PFSK-1 (cell line): ENCODE data around the gene SLC16A8.

Experiments
- POLR2AphosphoS5 ChIP-seq: IDR thresholded peaks from 2 replicates; pipeline ENCODE4 v1.6.1; 2012; ENCODE audit warnings: low read depth, mild to moderate bottlenecking, control low read depth, low read length, moderate library complexity
- SIN3A ChIP-seq: IDR thresholded peaks from 2 replicates; pipeline ENCODE4 v1.6.1; 2012; ENCODE audit warnings: mild to moderate bottlenecking, low read length, moderate library complexity, borderline replicate concordance; ENCODE audit not compliant: insufficient read depth
- TAF1 ChIP-seq: IDR thresholded peaks from 2 replicates; pipeline ENCODE4 v1.6.1; 2012; ENCODE audit warnings: low read length, control low read depth, borderline replicate concordance; ENCODE audit not compliant: insufficient read depth
- TF ChIP-seq, protein P1 (sequence below), 2 experiments: IDR thresholded peaks; 2 replicates each; pipeline versions ENCODE4 v1.6.1 to v1.8.0; 2011 to 2012; ENCODE audit warnings: low read depth in 2 of 2, low read length in 2 of 2, control low read depth in 1 of 2, inconsistent platforms in 1 of 2, mild to moderate bottlenecking in 1 of 2, moderate library complexity in 1 of 2; ENCODE audit not compliant: insufficient read depth in 1 of 2

DNA sequence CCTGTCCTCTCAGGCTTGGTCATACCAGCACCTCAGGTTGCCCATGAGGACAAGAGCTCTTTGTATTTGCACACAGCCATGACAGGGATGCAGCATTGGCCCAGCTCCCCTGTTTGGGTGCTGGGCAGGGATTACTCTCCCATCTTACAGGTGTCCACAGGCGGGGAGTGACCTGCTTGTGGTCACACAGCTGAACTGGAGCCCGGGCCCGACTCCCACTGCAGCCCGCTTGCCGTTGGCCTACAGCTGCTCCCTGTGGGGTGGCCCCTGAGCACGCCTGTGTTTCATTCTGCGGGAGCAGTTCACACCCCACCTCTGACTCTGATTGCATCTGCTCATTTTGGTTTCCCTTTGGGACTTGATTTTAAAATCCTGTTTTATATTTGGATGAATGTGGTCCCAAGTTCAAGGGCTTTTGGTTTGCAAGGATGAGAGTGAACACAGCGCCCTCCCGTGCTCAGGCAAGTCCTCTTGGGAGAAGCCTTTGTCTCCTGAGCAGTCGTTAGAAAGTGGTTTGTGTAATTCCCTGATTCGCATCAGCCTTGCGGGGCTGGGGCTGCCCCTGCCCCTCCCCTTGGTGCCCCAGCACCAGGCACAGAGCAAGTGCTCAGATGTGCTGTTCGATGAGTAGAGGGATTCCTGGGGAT lies 17.5 kb downstream of the SLC16A8 start:
- TF ChIP-seq POLR2AphosphoS5 (no peak), TAF1 (no peak), SIN3A (no peak)
- TF ChIP-seq, protein P1, sequence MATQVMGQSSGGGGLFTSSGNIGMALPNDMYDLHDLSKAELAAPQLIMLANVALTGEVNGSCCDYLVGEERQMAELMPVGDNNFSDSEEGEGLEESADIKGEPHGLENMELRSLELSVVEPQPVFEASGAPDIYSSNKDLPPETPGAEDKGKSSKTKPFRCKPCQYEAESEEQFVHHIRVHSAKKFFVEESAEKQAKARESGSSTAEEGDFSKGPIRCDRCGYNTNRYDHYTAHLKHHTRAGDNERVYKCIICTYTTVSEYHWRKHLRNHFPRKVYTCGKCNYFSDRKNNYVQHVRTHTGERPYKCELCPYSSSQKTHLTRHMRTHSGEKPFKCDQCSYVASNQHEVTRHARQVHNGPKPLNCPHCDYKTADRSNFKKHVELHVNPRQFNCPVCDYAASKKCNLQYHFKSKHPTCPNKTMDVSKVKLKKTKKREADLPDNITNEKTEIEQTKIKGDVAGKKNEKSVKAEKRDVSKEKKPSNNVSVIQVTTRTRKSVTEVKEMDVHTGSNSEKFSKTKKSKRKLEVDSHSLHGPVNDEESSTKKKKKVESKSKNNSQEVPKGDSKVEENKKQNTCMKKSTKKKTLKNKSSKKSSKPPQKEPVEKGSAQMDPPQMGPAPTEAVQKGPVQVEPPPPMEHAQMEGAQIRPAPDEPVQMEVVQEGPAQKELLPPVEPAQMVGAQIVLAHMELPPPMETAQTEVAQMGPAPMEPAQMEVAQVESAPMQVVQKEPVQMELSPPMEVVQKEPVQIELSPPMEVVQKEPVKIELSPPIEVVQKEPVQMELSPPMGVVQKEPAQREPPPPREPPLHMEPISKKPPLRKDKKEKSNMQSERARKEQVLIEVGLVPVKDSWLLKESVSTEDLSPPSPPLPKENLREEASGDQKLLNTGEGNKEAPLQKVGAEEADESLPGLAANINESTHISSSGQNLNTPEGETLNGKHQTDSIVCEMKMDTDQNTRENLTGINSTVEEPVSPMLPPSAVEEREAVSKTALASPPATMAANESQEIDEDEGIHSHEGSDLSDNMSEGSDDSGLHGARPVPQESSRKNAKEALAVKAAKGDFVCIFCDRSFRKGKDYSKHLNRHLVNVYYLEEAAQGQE (IDR thresholded peaks at IDR 0.05; ENCODE audit: insufficient read depth in 1 of 2, low read depth in 2 of 2, low read length in 2 of 2), result no peak
